ENCODE results near the gene ANP32A.

The ANP32A gene

DNA sequence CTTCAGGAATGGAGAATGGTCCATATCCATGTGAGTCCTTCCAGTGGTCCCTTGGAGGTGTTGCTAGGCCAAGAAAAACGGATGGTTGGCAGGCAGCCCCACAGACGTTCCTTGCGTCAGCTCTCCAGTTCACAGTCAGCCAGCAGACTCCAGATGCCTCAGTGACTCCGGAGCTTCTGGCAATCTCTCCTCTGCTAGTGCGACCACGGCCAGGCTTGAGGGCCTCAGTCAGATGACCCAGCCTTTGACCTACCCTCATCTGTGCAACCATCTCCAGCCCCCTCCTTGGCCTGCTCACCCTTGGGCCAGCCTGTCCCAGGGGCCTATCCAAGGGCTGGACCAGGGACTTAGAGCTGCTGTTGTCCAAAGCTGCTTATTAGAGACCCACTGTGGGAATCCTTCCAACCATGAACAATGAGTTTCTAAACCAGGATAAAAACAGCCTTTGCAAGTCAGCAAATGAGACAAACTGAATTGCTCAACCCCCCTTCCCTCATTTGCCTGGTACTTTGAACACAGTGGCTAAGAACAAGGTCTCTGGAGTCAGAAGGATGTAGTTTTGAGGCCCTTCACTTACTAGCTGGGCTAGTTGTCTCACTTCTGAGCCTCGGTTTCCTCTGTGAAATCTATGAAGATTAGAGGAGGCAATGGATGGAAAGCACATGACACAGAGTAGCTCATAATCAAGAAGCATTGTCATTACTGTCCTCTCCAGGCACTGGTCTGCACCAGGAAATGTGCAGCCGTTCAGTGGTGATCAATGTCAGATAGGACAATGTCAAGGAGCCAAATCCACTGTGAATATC, 44.8 kb downstream of the ANP32A start:
- H3K4me3 ChIP-seq (ENCODE audit: low read depth in 1 of 2, low read length in 2 of 2), result no peak overlapping the region
- no peaks in the 10 kb centered on the region for H3K9me3 ChIP-seq (ENCODE audit: low read length)
- no peak overlapping the region for H3K9ac ChIP-seq (ENCODE audit: low read length)
- H3K27ac ChIP-seq (ENCODE audit: low read depth, low read length), result peak overlapping the region; percentile 43
- no peaks in the 10 kb centered on the region for H3K27me3 ChIP-seq (ENCODE audit: control insufficient read depth in 1 of 2, insufficient read depth in 2 of 2, low read length in 2 of 2)
- H3K4me1 ChIP-seq (ENCODE audit: insufficient read depth, low read length), result peaks cover 20% of the 10 kb centered on the region
- H3K36me3 ChIP-seq (ENCODE audit: insufficient read depth, low read length), result peaks cover 15% of the 10 kb centered on the region

DNA sequence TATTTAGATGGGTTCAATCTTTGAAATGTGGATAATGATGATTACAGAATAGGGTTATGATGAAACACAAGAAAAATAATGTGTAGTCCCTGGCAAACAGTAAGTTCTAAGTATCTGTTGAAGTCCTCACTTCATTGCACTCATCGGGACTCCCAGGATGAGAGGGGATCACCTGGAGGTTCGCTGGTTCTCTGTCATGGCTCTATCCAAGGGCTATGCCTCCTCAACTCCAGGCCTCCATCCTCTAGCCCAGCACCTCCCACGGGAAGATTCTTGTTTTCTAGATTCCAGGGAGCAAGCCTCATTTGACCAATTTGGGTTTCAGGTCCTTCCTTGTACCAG, 45.5 kb downstream of the ANP32A start:
- Histone ChIP-seq H3K9me3 (ENCODE audit: low read length) (no peaks in the 10 kb centered on the region), H3K4me3 (ENCODE audit: low read depth in 1 of 2, low read length in 2 of 2) (no peak overlapping the region), H3K9ac (ENCODE audit: low read length) (no peak overlapping the region), H3K27ac (ENCODE audit: low read depth, low read length) (peak overlapping the region; percentile 1), H3K36me3 (ENCODE audit: insufficient read depth, low read length) (peaks cover 8% of the 10 kb centered on the region), H3K27me3 (ENCODE audit: control insufficient read depth in 1 of 2, insufficient read depth in 2 of 2, low read length in 2 of 2) (no peaks in the 10 kb centered on the region), H3K4me1 (ENCODE audit: insufficient read depth, low read length) (peaks cover 20% of the 10 kb centered on the region)

DNA sequence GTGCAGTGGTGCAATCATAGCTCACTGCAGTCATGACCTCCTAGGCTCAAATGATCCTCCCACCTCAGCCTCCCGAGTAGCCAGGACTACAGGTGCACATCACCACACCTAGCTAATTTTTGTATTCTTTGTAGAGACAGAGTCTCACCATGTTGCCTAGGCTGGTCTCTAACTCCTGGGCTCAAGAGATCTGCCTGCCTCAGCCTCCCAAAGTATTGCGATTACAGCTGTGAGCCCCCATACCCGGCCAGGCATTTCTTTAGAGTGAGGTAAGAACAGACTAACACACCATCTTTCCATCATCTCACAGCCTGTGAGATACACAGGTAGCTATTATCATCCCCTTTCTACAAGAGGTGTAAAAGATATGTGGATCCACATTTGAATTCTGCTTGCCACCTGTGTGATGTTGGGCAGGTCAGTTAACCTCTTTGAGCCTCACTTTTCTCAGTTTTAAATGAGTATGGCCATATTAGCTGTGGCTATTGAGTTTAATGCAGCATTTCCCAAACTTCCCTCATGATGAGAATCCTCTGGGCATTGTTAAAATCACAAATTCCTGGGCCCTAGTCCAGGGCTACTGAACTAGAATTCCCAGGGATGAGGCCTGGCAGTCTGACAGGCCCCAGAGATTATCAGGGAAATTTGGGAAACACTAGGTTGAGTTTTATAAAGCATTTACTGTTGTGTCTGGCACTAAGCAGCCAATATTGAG, 46.0 kb downstream of the ANP32A start:
- no peak overlapping the region for H3K27ac ChIP-seq (ENCODE audit: low read depth, low read length)
- H3K9ac ChIP-seq (ENCODE audit: low read length), result no peak overlapping the region
- peaks cover 6% of the 10 kb centered on the region for H3K36me3 ChIP-seq (ENCODE audit: insufficient read depth, low read length)
- peaks cover 20% of the 10 kb centered on the region for H3K4me1 ChIP-seq (ENCODE audit: insufficient read depth, low read length)
- no peaks in the 10 kb centered on the region for H3K9me3 ChIP-seq (ENCODE audit: low read length)
- no peak overlapping the region for H3K4me3 ChIP-seq (ENCODE audit: low read depth in 1 of 2, low read length in 2 of 2)
- H3K27me3 ChIP-seq (ENCODE audit: control insufficient read depth in 1 of 2, insufficient read depth in 2 of 2, low read length in 2 of 2), result no peaks in the 10 kb centered on the region

DNA sequence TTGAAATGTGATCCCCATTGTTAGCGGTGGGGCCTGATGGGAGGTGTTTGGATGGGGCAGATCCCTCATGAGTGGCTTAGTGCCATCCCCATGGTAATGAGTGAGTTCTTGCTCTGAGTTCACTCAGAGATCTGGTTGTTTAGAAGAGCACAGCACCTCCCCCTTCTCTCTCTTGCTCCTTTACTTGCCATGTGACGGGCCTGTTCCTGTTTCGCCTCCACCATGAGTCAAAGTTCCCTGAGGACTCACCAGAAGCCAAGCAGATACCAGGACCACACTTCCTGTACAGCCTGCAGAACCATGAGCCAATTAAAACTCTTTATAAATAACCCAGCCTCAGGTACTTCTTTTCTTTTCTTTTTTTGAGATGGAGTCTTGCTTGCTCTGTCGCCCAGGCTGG, 46.6 kb downstream of the ANP32A start:
- Histone ChIP-seq H3K4me1 (ENCODE audit: insufficient read depth, low read length) (peaks cover 20% of the 10 kb centered on the region), H3K9ac (ENCODE audit: low read length) (no peak overlapping the region), H3K27ac (ENCODE audit: low read depth, low read length) (no peak overlapping the region), H3K9me3 (ENCODE audit: low read length) (no peaks in the 10 kb centered on the region), H3K36me3 (ENCODE audit: insufficient read depth, low read length) (peaks cover 1% of the 10 kb centered on the region), H3K4me3 (ENCODE audit: low read depth in 1 of 2, low read length in 2 of 2) (no peak overlapping the region), H3K27me3 (ENCODE audit: control insufficient read depth in 1 of 2, insufficient read depth in 2 of 2, low read length in 2 of 2) (no peaks in the 10 kb centered on the region)

DNA sequence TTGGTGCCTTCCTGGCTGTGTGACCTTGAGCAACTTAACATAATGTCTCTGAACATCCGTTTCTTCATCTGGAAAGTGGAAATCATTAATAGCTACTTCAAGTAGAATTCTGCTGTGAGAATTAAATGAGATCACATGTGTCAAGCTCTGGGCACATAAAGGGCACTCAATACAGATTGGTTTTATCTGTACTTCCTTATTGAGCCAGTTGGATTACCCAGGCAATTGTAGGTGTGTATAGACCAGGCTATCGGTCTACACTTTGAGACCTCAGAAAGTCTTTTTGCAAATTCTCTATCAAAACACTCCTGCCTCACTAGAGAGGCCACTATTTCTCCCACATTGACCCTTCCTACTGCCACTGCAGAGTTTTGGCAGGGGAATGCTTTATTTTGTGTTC, 47.7 kb downstream of the ANP32A start:
- H3K36me3 ChIP-seq (ENCODE audit: insufficient read depth, low read length), result no peaks in the 10 kb centered on the region
- no peaks in the 10 kb centered on the region for H3K27me3 ChIP-seq (ENCODE audit: control insufficient read depth in 1 of 2, insufficient read depth in 2 of 2, low read length in 2 of 2)
- no peak overlapping the region for H3K9ac ChIP-seq (ENCODE audit: low read length)
- H3K4me3 ChIP-seq (ENCODE audit: low read depth in 1 of 2, low read length in 2 of 2), result no peak overlapping the region
- H3K9me3 ChIP-seq (ENCODE audit: low read length), result no peaks in the 10 kb centered on the region
- no peak overlapping the region for H3K27ac ChIP-seq (ENCODE audit: low read depth, low read length)
- H3K4me1 ChIP-seq (ENCODE audit: insufficient read depth, low read length), result peaks cover 20% of the 10 kb centered on the region

DNA sequence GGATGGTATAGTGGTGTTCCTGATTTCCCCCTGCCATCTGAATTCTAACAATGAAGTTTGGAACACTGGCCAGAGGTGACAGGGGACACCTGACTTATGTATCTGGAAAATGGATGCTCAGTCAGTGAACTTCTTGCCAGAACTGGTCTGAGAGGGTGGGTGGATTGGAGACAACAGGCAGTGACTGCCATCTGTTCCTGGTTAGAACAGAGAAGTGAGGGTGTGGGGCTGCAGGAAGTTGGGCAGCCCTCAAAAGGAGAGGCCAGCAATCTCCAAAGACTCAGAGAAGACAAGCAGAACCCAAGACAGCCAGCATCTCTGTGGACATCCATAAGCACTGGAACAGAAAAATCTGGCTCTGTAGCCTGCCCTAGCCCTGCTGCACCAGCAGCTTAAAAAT, 50.5 kb downstream of the ANP32A start:
- Histone ChIP-seq H3K4me3 (ENCODE audit: low read depth in 1 of 2, low read length in 2 of 2) (no peak overlapping the region), H3K4me1 (ENCODE audit: insufficient read depth, low read length) (peaks cover 7% of the 10 kb centered on the region), H3K27me3 (ENCODE audit: control insufficient read depth in 1 of 2, insufficient read depth in 2 of 2, low read length in 2 of 2) (no peaks in the 10 kb centered on the region), H3K36me3 (ENCODE audit: insufficient read depth, low read length) (no peaks in the 10 kb centered on the region), H3K9me3 (ENCODE audit: low read length) (no peaks in the 10 kb centered on the region), H3K9ac (ENCODE audit: low read length) (no peak overlapping the region), H3K27ac (ENCODE audit: low read depth, low read length) (no peak overlapping the region)

DNA sequence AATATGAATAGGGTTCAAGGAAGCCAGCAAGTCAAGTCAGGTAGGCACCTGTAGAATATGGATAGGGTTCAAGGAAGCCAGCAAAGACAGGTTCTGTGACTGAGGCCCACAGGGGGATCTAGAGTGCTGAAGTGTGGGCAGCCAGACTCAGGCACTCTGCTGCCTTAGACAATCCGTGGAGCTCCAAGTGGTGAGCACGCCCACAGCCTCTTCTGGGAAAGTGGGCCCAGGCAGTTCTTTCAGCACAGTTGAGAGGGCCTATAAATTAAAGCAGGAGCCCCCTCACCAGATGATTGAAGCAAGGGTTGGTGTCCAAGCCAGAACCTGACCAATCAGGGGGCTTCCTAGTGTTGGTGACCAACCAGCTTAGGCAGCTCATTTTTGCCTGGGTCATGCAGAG, 51.0 kb downstream of the ANP32A start:
- Histone ChIP-seq H3K9ac (ENCODE audit: low read length) (no peak overlapping the region), H3K9me3 (ENCODE audit: low read length) (no peaks in the 10 kb centered on the region), H3K4me3 (ENCODE audit: low read depth in 1 of 2, low read length in 2 of 2) (no peak overlapping the region), H3K27ac (ENCODE audit: low read depth, low read length) (no peak overlapping the region), H3K4me1 (ENCODE audit: insufficient read depth, low read length) (peaks cover 1% of the 10 kb centered on the region), H3K36me3 (ENCODE audit: insufficient read depth, low read length) (no peaks in the 10 kb centered on the region), H3K27me3 (ENCODE audit: control insufficient read depth in 1 of 2, insufficient read depth in 2 of 2, low read length in 2 of 2) (no peaks in the 10 kb centered on the region)

DNA sequence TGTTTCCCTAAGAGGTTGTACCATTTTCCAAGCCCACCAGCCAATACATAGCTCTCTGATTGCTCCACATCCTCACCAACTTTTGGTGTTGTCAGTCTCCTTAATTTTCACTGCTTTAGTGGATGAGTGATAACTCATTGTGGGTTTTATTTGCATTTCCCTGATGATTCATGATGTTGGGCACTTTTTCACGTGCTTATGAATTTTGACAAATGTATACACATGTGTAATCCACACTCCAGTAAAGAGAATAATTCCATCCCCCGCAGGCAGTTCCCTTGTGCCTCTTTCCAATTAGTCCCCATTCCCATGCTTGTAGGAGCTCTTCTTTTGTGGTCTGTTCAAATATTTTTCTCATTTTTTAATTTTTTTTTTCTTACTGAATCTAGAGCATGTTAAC, 52.4 kb downstream of the ANP32A start:
- no peak overlapping the region for H3K9ac ChIP-seq (ENCODE audit: low read length)
- H3K36me3 ChIP-seq (ENCODE audit: insufficient read depth, low read length), result no peaks in the 10 kb centered on the region
- no peaks in the 10 kb centered on the region for H3K27me3 ChIP-seq (ENCODE audit: control insufficient read depth in 1 of 2, insufficient read depth in 2 of 2, low read length in 2 of 2)
- H3K27ac ChIP-seq (ENCODE audit: low read depth, low read length), result no peak overlapping the region
- no peak overlapping the region for H3K4me3 ChIP-seq (ENCODE audit: low read depth in 1 of 2, low read length in 2 of 2)
- H3K4me1 ChIP-seq (ENCODE audit: insufficient read depth, low read length), result no peaks in the 10 kb centered on the region
- no peaks in the 10 kb centered on the region for H3K9me3 ChIP-seq (ENCODE audit: low read length)

DNA sequence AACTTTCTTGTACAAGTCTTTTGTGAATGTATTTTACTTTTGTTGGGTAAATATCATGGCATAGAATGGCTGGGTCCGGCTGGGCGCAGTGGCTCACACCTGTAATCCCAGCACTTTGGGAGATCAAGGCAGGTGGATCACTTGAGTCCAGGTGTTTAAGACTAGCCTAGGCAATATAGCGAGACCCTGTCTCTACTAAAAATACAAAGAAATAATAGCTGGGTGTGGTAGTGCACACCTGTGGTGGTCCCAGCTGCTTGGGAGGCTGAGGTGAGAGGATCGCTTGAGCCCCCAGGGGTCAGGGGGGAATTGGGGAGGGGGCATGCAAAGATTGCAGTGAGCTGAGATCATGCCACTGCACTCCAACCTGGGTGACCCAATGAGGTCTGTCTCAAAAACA, 52.9 kb downstream of the ANP32A start:
- H3K4me3 ChIP-seq (ENCODE audit: low read depth in 1 of 2, low read length in 2 of 2), result no peak overlapping the region
- H3K27me3 ChIP-seq (ENCODE audit: control insufficient read depth in 1 of 2, insufficient read depth in 2 of 2, low read length in 2 of 2), result no peaks in the 10 kb centered on the region
- H3K4me1 ChIP-seq (ENCODE audit: insufficient read depth, low read length), result no peaks in the 10 kb centered on the region
- H3K9me3 ChIP-seq (ENCODE audit: low read length), result no peaks in the 10 kb centered on the region
- H3K9ac ChIP-seq (ENCODE audit: low read length), result no peak overlapping the region
- H3K27ac ChIP-seq (ENCODE audit: low read depth, low read length), result no peak overlapping the region
- no peaks in the 10 kb centered on the region for H3K36me3 ChIP-seq (ENCODE audit: insufficient read depth, low read length)

DNA sequence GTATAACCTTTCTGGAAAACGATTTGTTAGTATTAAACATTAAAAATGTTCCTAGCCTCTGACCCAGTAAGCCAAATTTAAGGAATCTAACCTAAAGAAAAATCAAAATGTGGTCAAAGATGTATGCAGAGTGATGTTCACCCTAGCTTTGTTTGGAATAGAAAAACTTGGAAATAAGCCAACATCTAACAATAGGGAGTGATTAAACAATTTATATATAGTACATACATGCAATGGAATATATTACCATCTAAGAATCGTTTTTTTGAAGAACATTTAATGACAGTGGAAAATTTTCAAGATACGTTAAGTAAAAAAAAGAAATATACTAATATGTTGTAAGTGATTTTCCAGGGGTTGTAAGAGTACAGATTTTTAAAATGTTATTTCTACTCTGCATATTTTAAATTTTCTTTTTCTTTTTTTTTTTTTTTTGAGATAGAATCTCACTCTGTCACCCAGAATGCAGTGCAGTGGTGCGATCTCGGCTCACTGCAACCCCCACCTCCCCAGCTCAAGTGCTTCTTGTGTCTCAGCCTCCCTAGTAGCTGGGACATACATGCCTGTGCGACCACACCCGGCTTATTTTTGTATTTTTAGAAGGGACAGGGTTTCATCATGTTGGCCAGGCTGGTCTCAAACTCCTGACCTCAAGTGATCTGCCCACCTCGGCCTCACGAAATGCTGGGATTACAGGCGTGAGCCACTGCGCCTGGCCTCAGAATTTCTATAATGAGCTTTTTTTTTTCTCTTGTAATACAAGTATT, 54.9 kb downstream of the ANP32A start:
- Histone ChIP-seq H3K4me1 (ENCODE audit: insufficient read depth, low read length) (no peaks in the 10 kb centered on the region), H3K27me3 (ENCODE audit: control insufficient read depth in 1 of 2, insufficient read depth in 2 of 2, low read length in 2 of 2) (no peaks in the 10 kb centered on the region), H3K36me3 (ENCODE audit: insufficient read depth, low read length) (no peaks in the 10 kb centered on the region), H3K9ac (ENCODE audit: low read length) (no peak overlapping the region), H3K4me3 (ENCODE audit: low read depth in 1 of 2, low read length in 2 of 2) (no peak overlapping the region), H3K9me3 (ENCODE audit: low read length) (no peaks in the 10 kb centered on the region), H3K27ac (ENCODE audit: low read depth, low read length) (no peak overlapping the region)

DNA sequence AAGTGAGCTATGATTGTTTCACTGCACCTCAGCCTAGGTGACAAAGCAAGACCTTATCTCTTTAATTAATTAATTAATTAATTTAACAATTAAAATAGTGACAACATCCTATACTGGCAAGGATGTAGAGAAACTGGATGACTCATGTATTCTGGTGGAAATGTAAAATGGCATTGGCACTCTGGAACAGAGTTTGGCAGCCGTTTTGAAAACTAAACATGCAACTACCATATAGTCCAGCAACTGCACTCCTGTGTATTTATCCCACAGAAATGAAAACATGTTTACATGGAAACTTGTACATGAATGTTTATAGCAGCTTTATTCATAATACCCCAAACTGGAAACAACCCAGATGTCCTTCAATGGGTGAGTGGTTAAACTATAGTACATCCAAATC, 56.6 kb downstream of the ANP32A start:
- Histone ChIP-seq H3K4me3 (ENCODE audit: low read depth in 1 of 2, low read length in 2 of 2) (no peak overlapping the region), H3K4me1 (ENCODE audit: insufficient read depth, low read length) (no peaks in the 10 kb centered on the region), H3K36me3 (ENCODE audit: insufficient read depth, low read length) (no peaks in the 10 kb centered on the region), H3K9ac (ENCODE audit: low read length) (no peak overlapping the region), H3K9me3 (ENCODE audit: low read length) (no peaks in the 10 kb centered on the region), H3K27me3 (ENCODE audit: control insufficient read depth in 1 of 2, insufficient read depth in 2 of 2, low read length in 2 of 2) (no peaks in the 10 kb centered on the region), H3K27ac (ENCODE audit: low read depth, low read length) (no peak overlapping the region)
